Smooth muscle cell (in vitro differentiated cells): ENCODE results near the gene ZNF324B. TPM values are rescaled to one million over a fixed set of nuclear protein-coding genes. Genes with fewer than 3 reads are reported as not detected.

ENCODE experiments used
- DNase-seq: peaks from one replicate; lab custom pipeline; 2025; ENCODE audit not compliant: unreplicated experiment; lab: John Stamatoyannopoulos, UW
- H2AFZ ChIP-seq: fragments of 200-600 bp; sonication (generic); 2 replicates; pipeline ENCODE4 v1.6.0; 2016; ENCODE audit warnings: antibody characterized with exemption, low read depth, mild to moderate bottlenecking
- H3F3A ChIP-seq: fragments of 200-600 bp; sonication (generic); 2 replicates; pipeline ENCODE4 v1.6.0; 2017; ENCODE audit warnings: antibody characterized with exemption, low read depth
- H3K27ac ChIP-seq: fragments of 200-600 bp; sonication (generic); 2 replicates; pipeline ENCODE4 v1.5.1; 2016; ENCODE audit warnings: low read depth, mild to moderate bottlenecking
- H3K27me3 ChIP-seq: fragments of 200-600 bp; sonication (generic); 2 replicates; pipeline ENCODE4 v1.6.1; 2016; ENCODE audit warnings: low read depth, mild to moderate bottlenecking
- H3K36me3 ChIP-seq: fragments of 200-600 bp; sonication (generic); 2 replicates; pipeline ENCODE4 v1.5.1; 2016; ENCODE audit warnings: low read depth
- H3K4me1 ChIP-seq: fragments of 200-600 bp; sonication (generic); 2 replicates; pipeline ENCODE4 v1.5.1; 2016; ENCODE audit warnings: low read depth
- H3K4me2 ChIP-seq: fragments of 200-600 bp; sonication (generic); 2 replicates; pipeline ENCODE4 v1.6.0; 2016; ENCODE audit warnings: mild to moderate bottlenecking
- H3K4me3 ChIP-seq: fragments of 200-600 bp; sonication (generic); 2 replicates; pipeline ENCODE4 v1.5.1; 2016; ENCODE audit warnings: mild to moderate bottlenecking
- H3K79me2 ChIP-seq: fragments of 200-600 bp; sonication (generic); 2 replicates; pipeline ENCODE4 v1.6.0; 2016; ENCODE audit warnings: low read depth, mild to moderate bottlenecking
- H3K9ac ChIP-seq: fragments of 200-600 bp; sonication (generic); 2 replicates; pipeline ENCODE4 v1.6.0; 2016; ENCODE audit warnings: low read depth
- H3K9me3 ChIP-seq: fragments of 200-600 bp; sonication (generic); replicated peaks from 2 replicates; pipeline ENCODE4 v1.5.1; 2016; ENCODE audit warnings: low read depth
- H4K20me1 ChIP-seq: fragments of 200-600 bp; sonication (generic); 2 replicates; pipeline ENCODE4 v1.6.0; 2016; ENCODE audit warnings: low read depth
- WGBS: methylation state at CpG from one replicate; pipeline ENCODE4 v1.1.7; 2016; ENCODE audit warnings: low lambda C conversion rate; 5-methylcytosine and 5-hydroxymethylcytosine counted together
- polyA plus RNA-seq: library from polyadenylated mRNA; unstranded; fragments of >200 nt; fragmentation: Nextera tagmentation; extraction: Ambion mirVana; gene quantifications from 2 replicates; pipeline ENCODE4 v1.2.1, GENCODE V29; 2016
- total RNA-seq: library from RNA; depleted of rRNA; stranded (reverse); fragments of >200 nt; gene quantifications from 2 replicates; pipeline ENCODE4 v1.2.3, GENCODE V29; 2014
- TF ChIP-seq, protein P1 (sequence below): fragments of 200-600 bp; sonication (generic); IDR thresholded peaks from 2 replicates; pipeline ENCODE4 v1.5.1; 2017; ENCODE audit warnings: borderline replicate concordance, mild to moderate bottlenecking, antibody characterized with exemption; ENCODE audit not compliant: insufficient read depth, poor library complexity, severe bottlenecking

ZNF324B gene
- total and polyA plus RNA-seq, 2 experiments from 2014 or later: 2.6 to 3.1 TPM

- H3K27ac ChIP-seq: no peak overlapping the region
- no peaks in the 10 kb centered on the region for H4K20me1 ChIP-seq
- H2AFZ ChIP-seq: no peak overlapping the region
- no peak overlapping the region for H3K9ac ChIP-seq
- H3K4me1 ChIP-seq: no peaks in the 10 kb centered on the region
- no peak overlapping the region for H3K4me3 ChIP-seq
- DNase-seq: no peak
- TF ChIP-seq, protein P1, sequence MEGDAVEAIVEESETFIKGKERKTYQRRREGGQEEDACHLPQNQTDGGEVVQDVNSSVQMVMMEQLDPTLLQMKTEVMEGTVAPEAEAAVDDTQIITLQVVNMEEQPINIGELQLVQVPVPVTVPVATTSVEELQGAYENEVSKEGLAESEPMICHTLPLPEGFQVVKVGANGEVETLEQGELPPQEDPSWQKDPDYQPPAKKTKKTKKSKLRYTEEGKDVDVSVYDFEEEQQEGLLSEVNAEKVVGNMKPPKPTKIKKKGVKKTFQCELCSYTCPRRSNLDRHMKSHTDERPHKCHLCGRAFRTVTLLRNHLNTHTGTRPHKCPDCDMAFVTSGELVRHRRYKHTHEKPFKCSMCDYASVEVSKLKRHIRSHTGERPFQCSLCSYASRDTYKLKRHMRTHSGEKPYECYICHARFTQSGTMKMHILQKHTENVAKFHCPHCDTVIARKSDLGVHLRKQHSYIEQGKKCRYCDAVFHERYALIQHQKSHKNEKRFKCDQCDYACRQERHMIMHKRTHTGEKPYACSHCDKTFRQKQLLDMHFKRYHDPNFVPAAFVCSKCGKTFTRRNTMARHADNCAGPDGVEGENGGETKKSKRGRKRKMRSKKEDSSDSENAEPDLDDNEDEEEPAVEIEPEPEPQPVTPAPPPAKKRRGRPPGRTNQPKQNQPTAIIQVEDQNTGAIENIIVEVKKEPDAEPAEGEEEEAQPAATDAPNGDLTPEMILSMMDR: no peak
- H3K36me3 ChIP-seq: no peaks in the 10 kb centered on the region
- no peaks in the 10 kb centered on the region for H3K9me3 ChIP-seq
- H3K4me2 ChIP-seq: no peak overlapping the region
- no peaks in the 10 kb centered on the region for H3F3A ChIP-seq
- no peaks in the 10 kb centered on the region for H3K27me3 ChIP-seq
- no peaks in the 10 kb centered on the region for H3K79me2 ChIP-seq
- WGBS: 96% methylated on average over 5 of the region's 5 CpGs
Measured at GRCh38 chr19:58491393-58491792, 40.0 kb downstream of the ZNF324B start.

DNA sequence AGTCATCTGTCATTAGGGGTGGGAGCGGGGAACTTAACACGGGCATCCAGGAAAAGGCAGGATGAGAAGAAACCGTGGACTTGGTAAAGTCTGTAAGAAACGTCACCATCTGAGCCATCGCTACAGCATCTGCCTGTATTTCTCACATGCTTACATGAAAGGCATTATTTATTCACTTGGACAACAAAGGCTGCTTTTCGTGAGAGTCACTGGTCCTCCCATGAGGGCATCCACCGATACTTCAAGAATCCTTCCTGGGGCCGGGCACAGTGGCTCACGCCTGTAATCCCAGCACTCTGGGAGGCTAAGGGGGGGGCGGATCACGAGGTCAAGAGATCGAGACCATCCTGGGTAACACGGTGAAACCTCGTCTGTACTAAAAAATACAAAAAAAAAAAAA, 40.8 kb downstream of the ZNF324B start:
- Histone ChIP-seq H3K79me2 (no peaks in the 10 kb centered on the region), H3K4me1 (no peaks in the 10 kb centered on the region), H4K20me1 (no peaks in the 10 kb centered on the region), H3K27ac (no peak overlapping the region), H2AFZ (no peak overlapping the region), H3K27me3 (no peaks in the 10 kb centered on the region), H3K4me2 (no peak overlapping the region), H3F3A (no peaks in the 10 kb centered on the region), H3K9ac (no peak overlapping the region), H3K36me3 (no peaks in the 10 kb centered on the region), H3K4me3 (no peak overlapping the region), H3K9me3 (no peaks in the 10 kb centered on the region)
- DNase-seq: no peak
- 93% methylated on average over 14 of the region's 14 CpGs for WGBS
- TF ChIP-seq, protein P1: no peak

DNA sequence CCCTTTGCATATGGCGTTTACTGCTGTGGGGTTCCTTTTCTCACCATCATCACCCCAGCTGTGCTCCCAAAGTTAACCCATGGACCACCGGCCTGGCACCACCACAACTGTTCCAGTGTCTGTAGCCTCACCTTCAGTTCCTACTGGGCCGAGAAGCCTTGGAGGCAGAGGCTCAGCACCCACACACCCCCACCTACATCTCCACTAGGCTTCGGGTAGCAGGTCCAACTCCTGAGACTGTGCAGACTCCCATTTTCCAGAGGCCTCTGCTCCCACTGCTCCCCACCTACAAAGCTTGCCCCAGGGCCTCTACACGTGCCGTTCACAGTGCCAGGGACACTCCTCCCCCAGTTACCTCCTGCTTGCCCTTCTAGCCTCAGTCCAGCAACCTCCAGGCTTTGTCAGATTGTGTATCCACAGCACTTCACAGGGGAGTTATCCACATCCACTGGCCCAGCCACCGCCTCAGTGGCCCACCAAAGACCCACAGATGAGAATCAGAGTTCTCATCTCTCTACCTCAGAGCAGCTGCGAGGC, 46.3 kb downstream of the ZNF324B start:
- H3K27me3 ChIP-seq: no peaks in the 10 kb centered on the region
- no peak overlapping the region for H3K4me3 ChIP-seq
- peaks cover 4% of the 10 kb centered on the region for H3K4me1 ChIP-seq
- H3K79me2 ChIP-seq: no peaks in the 10 kb centered on the region
- no peak overlapping the region for H2AFZ ChIP-seq
- no peak for DNase-seq
- TF ChIP-seq, protein P1: no peak
- H3K9me3 ChIP-seq: no peaks in the 10 kb centered on the region
- 95% methylated on average over 8 of the region's 8 CpGs for WGBS
- H3K4me2 ChIP-seq: no peak overlapping the region
- no peak overlapping the region for H3K27ac ChIP-seq
- H4K20me1 ChIP-seq: no peaks in the 10 kb centered on the region
- H3K36me3 ChIP-seq: no peaks in the 10 kb centered on the region
- H3F3A ChIP-seq: no peaks in the 10 kb centered on the region
- no peak overlapping the region for H3K9ac ChIP-seq

DNA sequence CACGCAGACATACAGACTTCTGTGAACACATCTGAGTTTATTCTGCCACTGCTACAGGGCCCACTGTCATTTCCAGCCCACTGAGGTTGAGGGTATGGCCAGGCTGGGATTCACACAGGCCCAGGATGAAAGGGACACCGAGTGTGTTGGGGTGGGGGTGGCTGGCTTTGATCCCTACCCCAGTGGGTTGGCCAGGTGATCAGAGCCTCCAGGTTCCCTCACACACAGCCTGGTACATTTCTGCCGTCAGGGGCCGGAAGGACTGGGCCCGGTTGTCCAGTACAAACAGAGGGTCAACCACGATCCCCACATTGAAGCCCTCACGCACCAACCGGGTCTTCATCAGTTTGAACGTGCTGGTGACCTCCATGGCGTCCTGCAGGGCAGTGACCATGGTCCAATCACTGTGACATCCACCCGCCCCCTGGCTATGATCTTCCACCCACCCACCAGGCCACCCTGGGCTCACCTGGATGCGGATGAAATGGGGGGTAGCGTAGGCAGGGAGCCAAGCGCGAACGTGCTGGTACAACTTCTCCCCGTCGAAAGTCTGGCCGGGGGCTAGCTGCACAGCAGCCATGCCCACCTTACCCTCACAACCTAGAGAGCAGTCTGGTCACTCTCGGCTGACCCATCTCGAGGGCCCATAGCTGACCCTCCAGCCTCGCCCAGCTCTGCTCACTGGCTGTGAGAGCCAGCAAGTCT, 47.0 kb downstream of the ZNF324B start:
- no peak overlapping the region for H3K27ac ChIP-seq
- no peaks in the 10 kb centered on the region for H3K79me2 ChIP-seq
- no peaks in the 10 kb centered on the region for H4K20me1 ChIP-seq
- H3K4me3 ChIP-seq: peak overlapping the region; percentile 59
- H3K9ac ChIP-seq: no peak overlapping the region
- H3K4me2 ChIP-seq: peak overlapping the region; percentile 86
- H3K4me1 ChIP-seq: peaks cover 4% of the 10 kb centered on the region
- no peak for DNase-seq
- TF ChIP-seq, protein P1: no peak
- H3K9me3 ChIP-seq: no peaks in the 10 kb centered on the region
- no peaks in the 10 kb centered on the region for H3F3A ChIP-seq
- H3K36me3 ChIP-seq: no peaks in the 10 kb centered on the region
- peak overlapping the region; percentile 35 for H2AFZ ChIP-seq
- no peaks in the 10 kb centered on the region for H3K27me3 ChIP-seq
- WGBS: 59% methylated on average over 21 of the region's 22 CpGs
